ENCODE measurements around the gene URB1.

The URB1 gene

GRCh38 chr21:32382108-32382644 is 10.6 kb downstream of the URB1 start:
- no peak for DNase-seq (ENCODE audit: low read depth)
- no peak overlapping the region for H3K4me3 ChIP-seq (ENCODE audit: low read depth, low read length)
- no peak for TF ChIP-seq MAX (IDR thresholded peaks at IDR 0.05; ENCODE audit: low read depth, low read length)
- TF ChIP-seq POLR2A (IDR thresholded peaks at IDR 0.05; ENCODE audit: extremely low read depth, insufficient read length): no peak
- TF ChIP-seq MYC (IDR thresholded peaks at IDR 0.05; ENCODE audit: low read depth, low read length): no peak
- no peak for TF ChIP-seq CTCF (IDR thresholded peaks at IDR 0.05; ENCODE audit: low read depth, low read length)

GRCh38 chr21:32381571-32381970 is 11.2 kb downstream of the URB1 start:
- H3K4me3 ChIP-seq (ENCODE audit: low read depth, low read length): no peak overlapping the region
- no peak for DNase-seq (ENCODE audit: low read depth)
- TF ChIP-seq POLR2A (IDR thresholded peaks at IDR 0.05; ENCODE audit: extremely low read depth, insufficient read length): no peak
- TF ChIP-seq MYC (IDR thresholded peaks at IDR 0.05; ENCODE audit: low read depth, low read length): no peak
- no peak for TF ChIP-seq CTCF (IDR thresholded peaks at IDR 0.05; ENCODE audit: low read depth, low read length)
- TF ChIP-seq MAX (IDR thresholded peaks at IDR 0.05; ENCODE audit: low read depth, low read length): no peak

GRCh38 chr21:32380940-32381339 is 11.9 kb downstream of the URB1 start:
- H3K4me3 ChIP-seq (ENCODE audit: low read depth, low read length): no peak overlapping the region
- no peak for TF ChIP-seq MAX (IDR thresholded peaks at IDR 0.05; ENCODE audit: low read depth, low read length)
- no peak for TF ChIP-seq CTCF (IDR thresholded peaks at IDR 0.05; ENCODE audit: low read depth, low read length)
- TF ChIP-seq POLR2A (IDR thresholded peaks at IDR 0.05; ENCODE audit: extremely low read depth, insufficient read length): no peak
- TF ChIP-seq MYC (IDR thresholded peaks at IDR 0.05; ENCODE audit: low read depth, low read length): no peak
- DNase-seq (ENCODE audit: low read depth): no peak

- H3K4me3 ChIP-seq (ENCODE audit: low read depth, low read length): no peak overlapping the region
- TF ChIP-seq MYC (IDR thresholded peaks at IDR 0.05; ENCODE audit: low read depth, low read length): no peak
- no peak for TF ChIP-seq CTCF (IDR thresholded peaks at IDR 0.05; ENCODE audit: low read depth, low read length)
- TF ChIP-seq POLR2A (IDR thresholded peaks at IDR 0.05; ENCODE audit: extremely low read depth, insufficient read length): no peak
- TF ChIP-seq MAX (IDR thresholded peaks at IDR 0.05; ENCODE audit: low read depth, low read length): no peak
- no peak for DNase-seq (ENCODE audit: low read depth)
These were observed 13.9 kb downstream of the URB1 start for GRCh38 chr21:32378956-32379355.

- TF ChIP-seq MAX (IDR thresholded peaks at IDR 0.05; ENCODE audit: low read depth, low read length): no peak
- TF ChIP-seq MYC (IDR thresholded peaks at IDR 0.05; ENCODE audit: low read depth, low read length): no peak
- no peak for TF ChIP-seq CTCF (IDR thresholded peaks at IDR 0.05; ENCODE audit: low read depth, low read length)
- TF ChIP-seq POLR2A (IDR thresholded peaks at IDR 0.05; ENCODE audit: extremely low read depth, insufficient read length): no peak
- DNase-seq (ENCODE audit: low read depth): no peak
- H3K4me3 ChIP-seq (ENCODE audit: low read depth, low read length): no peak overlapping the region
These were observed 14.8 kb downstream of the URB1 start for GRCh38 chr21:32377991-32378390.

All from NB4 (cell line).